ENCODE measurements around the gene BTLA.

DNA sequence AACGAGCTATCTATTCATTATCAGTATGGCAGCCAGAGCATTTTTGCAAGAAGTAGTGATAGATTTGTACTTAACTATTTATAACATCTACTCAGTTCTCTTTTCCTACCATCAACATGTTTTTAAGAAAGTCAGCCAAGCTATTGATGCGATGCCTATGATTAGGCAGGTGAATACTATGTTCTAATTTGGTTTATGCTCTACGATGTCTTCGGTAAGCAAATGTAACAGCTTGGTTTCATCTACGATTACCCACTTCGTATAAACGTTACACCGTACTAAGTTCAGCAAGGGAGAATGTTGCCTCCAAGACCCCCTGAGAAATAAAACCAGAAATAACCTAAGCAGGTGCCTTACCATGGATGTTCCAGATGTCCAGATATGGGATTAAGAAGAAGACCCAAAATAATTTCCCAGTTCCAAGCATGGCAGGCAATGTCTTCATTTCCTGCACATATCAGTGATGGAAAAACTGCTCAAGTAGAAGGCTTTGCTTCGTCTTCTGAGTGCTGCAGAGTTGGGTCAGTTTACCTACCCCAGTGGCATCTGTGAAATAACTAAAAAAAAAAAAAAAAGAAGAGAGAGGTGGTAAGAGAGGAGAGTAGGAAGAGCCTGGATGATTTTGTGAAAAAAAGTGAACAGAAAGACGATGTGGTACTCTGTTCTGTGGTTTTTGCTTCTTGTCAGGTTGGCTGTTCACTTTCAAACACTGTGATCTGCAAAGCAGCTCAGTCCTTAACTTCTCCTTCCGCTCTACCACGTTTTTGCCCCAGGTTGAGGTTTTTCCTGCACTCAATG, at the start of gene BTLA:
- TF ChIP-seq, protein P1, sequence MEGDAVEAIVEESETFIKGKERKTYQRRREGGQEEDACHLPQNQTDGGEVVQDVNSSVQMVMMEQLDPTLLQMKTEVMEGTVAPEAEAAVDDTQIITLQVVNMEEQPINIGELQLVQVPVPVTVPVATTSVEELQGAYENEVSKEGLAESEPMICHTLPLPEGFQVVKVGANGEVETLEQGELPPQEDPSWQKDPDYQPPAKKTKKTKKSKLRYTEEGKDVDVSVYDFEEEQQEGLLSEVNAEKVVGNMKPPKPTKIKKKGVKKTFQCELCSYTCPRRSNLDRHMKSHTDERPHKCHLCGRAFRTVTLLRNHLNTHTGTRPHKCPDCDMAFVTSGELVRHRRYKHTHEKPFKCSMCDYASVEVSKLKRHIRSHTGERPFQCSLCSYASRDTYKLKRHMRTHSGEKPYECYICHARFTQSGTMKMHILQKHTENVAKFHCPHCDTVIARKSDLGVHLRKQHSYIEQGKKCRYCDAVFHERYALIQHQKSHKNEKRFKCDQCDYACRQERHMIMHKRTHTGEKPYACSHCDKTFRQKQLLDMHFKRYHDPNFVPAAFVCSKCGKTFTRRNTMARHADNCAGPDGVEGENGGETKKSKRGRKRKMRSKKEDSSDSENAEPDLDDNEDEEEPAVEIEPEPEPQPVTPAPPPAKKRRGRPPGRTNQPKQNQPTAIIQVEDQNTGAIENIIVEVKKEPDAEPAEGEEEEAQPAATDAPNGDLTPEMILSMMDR (IDR thresholded peaks at IDR 0.05; ENCODE audit: low read depth, low read length) = no peak
- no peak for TF ChIP-seq EZH2phosphoT487 (IDR thresholded peaks at IDR 0.05; ENCODE audit: low read depth)
